HG03457 (cell line): ENCODE measurements around the gene NOP56.
"Not testable (repeated sequence)": the region's sequence is repeated elsewhere in the genome, so short reads cannot be mapped to it uniquely, and the experiment has no call there.

Experiments
- ATAC-seq: cut with Tn5 transposase; IDR thresholded peaks from one replicate; pipeline ENCODE4 v1.9.1; 2021; ENCODE audit warnings: moderate number of reproducible peaks; ENCODE audit not compliant: unreplicated experiment

NOP56 gene

DNA sequence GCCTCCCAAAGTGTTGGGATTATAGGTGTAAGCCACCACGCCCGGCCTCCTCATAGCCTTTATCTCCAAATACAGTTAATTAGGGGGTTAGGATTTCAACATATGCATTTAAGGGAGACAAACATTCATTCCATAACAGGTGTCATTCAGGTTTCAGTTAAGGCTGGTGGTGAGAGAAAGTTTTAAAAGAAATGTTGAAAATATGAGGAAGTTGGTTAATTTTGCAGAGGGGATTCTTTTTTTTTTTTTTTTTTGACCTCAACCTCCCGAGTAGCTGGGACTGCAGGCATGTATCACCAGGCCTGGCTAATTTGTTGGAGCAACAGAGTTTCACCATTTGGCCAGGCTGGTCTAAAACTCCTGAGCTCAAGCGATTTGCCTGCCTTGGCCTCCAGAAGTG, 27.6 kb downstream of the NOP56 start:
- no peak for ATAC-seq

DNA sequence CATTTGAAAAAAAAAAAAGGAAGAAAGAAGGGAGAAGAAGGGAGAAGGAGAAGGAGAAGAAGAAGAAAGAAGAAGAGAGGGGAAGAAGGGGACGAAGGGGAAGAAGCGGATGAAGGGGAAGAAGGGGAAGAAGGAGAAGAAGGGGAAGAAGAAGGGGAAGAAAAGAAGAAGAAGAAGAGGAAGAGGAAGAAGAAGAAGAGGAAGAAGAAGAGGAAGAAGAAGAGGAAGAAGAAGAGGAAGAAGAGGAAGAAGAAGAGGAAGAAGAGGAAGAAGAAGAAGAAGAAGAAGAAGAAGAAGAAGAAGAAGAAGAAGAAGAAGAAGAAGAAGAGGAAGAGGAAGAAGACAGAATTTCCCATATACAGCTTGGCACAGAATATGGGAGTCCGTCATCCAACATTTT, 29.6 kb downstream of the NOP56 start:
- ATAC-seq: not testable (repeated sequence)

DNA sequence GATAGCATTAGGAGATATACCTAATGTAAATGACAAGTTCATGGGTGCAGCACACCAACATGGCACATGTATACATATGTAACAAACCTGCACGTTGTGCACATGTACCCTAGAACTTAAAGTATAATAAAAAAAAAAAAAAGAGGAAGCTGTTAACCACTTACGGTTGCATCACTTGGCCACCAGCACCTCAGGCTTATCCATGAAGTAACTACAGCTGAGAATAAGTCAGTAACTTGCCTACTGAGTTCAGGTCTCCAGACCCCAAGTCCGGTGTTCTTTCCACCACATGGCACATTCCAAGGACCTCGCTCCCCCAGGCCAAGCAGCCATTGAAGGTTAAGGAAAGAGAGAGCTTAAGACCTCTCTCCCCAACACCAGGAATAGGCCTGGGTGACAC, 32.4 kb downstream of the NOP56 start:
- ATAC-seq: not testable (repeated sequence)

DNA sequence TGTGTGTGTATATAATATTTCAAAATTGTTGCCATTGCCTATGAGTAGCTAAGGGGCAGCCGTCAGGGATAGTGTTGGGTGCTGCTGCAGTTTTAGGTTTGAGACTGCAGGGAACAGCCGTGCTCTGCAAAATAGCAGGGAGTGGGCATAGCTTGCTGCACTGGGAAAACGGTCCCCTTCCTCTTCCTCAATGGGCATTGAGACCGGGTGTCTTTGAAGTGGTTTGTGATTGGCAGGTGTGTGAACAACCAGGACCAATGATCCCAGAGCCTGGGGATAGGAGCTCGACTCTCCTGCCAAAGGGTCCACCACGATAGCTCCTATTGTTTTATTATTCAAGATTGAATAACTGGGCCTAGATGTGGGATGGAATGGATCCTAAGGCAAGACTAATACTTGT, 35.1 kb downstream of the NOP56 start:
- ATAC-seq: no peak

DNA sequence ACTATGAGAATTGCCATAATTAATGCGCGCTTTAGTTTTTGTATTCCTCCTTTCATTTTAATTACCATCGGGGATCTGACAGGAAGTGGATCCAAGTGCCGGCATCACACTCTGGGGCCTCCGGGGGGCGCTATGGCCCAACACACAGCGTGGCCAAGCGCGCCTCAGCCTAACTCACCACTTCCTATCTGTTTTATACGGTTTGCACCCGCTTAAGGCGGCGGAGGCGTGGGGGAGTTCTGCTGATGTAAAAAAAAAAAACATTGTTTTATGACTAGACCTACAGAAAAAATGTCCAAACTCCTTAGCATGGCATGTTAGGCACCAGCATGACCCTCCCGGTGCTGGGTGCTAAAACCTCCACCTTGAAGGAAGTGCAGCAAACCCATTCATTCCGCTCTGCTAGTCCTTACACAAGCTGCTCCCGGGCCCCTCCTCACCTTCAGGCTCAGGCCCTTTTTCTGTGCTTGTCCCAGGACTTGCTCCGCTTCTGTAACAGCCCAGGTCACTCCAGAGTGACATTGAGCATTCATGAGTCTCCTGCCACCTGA, 35.7 kb downstream of the NOP56 start:
- ATAC-seq: no peak

DNA sequence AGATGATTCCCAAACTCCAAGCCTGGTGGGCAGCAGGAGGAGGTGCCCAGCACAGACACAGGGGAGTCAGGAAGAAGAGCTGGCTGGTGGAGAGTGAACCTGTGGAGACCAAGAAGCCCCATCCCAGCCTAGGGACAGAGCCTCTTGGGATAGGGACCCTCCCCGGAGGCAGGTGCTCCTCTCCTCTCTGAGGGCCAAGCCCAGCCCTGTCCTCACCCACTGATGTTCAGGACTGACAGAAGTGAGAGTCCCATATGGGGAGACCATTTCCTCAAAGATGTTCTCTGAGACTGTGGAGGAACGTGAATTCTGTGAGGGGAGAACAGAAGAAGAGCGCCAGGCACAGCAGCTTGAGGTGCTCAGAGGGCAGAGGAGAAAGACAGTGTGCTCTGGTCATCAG, 37.8 kb downstream of the NOP56 start:
- ATAC-seq: no peak

DNA sequence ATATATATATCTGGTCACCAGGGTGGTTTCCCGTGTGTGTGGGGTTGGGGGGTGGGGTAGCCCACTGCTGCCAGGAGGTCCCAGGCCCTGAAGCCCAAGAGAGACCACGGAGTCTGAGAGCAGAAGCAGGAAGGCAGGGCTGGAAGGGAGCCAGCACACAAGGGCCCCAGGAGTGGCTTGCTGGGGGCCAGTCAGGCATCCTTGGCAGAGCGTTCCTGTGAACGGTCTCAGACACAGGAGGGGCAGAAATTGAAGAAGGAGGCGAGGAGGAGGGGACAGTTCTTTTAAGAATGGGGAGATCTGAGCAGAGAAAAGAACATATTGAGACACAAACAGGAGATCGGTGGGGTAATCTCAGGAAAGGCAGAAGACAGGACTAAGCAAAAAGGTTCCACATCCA, 38.3 kb downstream of the NOP56 start:
- no peak for ATAC-seq

DNA sequence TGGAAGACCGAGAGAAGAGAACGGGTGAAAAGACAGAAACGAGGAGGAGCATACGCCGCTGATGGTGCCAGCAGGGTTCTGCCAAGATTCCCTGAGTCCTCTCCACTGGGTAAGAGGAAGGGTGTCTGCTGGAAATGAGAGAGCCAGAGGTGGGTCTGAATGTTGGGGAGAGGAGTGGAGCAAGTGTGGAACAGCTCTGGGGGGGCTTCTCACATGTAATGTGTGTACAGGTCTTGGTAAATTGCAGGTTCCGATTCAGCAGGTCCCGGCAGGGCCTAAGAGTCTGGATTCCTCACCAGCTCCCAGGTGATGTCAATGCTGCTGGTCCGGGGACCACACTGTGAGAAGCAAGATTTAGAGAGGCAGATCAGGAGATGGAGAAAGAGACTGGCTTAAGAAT, 38.7 kb downstream of the NOP56 start:
- no peak for ATAC-seq

DNA sequence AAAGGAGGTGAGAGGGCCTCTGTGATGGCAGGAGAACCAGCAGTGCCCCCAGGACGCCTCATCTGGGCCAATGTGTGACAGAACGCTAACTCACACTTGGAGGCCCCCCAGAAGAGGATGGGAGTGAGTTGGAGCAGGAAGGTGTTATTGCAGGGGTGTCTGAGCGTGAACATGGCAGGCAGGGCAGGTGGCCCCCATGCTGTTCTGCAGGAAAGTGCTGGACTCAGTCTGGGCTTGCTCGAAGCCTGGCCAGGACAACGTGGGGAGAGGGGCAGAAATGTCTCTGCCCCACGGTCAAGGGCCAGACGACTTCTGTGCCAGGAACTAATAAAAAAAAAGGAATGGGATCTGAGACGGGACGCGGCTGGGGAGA, 39.2 kb downstream of the NOP56 start:
- ATAC-seq: no peak

DNA sequence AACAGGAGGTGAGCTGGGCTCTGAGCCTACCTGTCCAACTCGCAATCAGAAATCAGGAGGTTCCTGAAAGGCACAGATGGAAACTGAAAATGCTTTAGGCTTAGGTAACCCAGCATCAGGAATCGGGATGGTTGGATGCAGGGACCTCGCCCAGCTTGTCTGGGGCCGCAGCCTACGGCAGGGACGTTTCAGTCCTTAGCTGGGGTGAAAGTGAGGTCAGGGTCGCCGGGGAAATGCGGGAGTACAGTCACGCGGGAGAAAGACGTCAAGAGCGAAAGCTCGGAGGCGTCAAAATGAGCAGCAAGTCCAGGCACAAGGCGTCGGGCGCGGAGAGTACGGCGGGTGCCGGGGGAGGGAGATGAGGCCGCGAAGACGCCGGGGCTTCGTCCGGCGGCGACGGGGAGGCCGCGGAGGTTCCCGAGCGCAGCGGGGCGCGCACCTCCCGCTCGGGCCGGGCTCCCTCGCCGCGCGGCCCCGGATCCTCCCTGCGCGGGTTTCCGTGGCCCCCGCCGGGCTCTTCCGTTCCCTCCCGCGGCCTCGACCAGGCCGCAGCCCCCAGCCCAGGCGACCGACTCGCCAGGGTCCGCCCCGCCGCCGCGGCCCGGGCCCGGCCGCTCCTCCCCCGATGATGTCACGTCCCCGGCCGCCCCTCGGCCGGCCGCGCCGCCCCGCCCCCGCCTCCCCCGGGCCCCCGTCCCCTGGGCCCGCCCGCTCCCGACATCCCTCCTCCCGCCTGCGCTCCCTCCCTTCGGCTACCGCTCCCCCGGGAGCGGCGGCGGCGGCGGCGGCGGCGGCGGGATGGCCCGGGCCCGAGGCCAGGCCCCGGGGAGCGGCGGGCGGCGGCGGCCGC, 39.8 kb downstream of the NOP56 start, which contains the start of gene EBF4:
Gene EBF4, plus strand, starts transcription at position 745 of the 850 bp plus-strand sequence. CDS start 866 bp downstream, outside the sequence.
- ATAC-seq: no peak

DNA sequence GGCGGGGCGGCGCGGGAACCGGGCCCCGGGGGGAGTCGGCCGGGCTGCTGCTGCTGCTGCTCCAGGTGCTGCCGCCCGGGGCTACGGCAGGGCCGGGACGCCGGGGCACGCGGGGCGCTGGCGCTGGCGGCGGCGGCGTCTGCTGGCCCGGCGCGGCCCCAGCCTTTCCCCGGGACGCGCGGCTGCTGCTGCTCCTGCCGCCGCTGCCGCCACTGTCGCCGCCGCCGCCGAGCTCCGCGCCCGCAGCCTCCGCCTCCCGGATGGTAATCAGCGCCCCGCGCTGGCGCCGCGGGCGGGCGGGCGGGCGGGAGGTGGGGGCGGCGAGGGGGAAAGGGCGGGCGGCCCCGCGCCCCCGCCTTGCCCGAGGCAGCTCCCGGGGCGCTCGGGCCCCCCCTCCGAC, 40.5 kb downstream of the NOP56 start:
- ATAC-seq: no peak

DNA sequence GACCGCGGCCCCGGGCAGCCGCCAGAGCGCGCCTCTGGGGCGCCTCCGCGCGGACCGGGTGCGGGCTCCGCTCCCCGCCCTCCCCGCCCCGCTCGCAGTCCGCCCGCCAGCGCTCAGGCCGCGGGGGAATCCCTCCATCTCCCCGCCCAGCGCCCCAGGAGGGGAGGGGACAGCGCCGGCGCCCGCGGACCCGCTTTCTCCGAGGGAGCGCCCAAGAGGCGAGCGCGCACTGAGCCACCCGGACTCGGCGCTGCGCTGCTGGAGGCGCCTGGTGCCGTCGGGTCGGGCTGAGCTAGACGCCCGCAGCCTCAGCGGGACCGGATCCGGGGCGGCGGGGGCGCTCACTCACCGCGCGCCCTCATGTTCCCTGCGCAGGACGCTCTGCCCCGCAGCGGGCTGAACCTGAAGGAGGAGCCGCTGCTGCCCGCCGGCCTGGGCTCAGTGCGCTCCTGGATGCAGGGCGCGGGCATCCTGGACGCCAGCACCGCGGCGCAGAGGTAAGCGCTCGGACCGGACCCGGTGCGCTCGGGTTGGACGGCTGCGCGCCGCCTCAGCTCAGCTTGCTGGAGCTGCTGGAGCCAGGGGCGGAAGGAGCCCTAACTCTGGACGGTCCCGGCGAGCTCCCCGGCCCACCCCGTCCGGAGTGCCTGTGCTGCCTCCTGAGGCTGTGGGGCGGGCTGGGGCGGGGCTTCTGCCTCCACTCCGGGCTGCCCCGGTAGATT, 41.0 kb downstream of the NOP56 start:
- ATAC-seq: no peak

DNA sequence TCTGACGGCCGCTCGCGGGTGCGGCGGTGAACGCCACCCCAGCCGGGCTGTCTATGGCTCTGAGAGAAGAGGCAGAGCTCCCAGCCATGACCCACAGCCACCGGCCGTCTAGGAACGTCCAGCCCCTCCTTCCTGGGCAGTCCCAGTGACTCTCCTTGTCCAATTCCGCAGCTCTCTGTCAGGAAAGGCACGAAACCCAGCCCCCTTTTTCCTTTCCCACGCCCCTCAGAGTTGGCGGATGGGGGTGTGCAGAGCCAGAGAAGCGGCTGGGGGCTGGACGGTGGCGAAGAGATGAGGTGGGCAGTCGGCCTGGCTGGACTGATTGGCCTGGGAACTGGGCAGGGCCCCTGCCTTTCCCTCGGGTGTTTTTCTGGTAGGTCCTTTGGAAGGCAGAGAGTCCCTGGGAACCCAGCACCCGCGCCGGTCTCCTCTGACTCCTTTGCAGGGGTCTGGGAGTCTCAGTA, 41.6 kb downstream of the NOP56 start:
- no peak for ATAC-seq

DNA sequence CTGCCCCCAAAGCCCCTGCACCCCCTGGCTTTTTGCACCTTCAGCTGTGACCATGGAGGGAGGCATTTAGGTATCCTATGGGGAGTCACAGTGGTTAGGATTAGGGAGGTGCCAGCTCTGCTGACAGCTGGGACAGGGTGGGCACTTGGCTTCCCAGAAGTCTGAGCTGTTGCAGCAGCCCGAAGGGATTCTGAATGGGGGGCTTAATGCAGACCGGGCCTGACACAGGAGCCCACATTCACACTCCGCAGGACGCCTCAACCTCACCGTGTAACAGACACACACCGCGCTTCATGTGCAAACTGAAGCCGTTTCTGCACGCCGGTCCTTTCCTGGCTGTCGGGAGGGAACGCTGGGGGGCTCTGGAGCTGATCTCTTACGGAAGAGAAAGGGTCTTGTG, 42.1 kb downstream of the NOP56 start:
- ATAC-seq: no peak

DNA sequence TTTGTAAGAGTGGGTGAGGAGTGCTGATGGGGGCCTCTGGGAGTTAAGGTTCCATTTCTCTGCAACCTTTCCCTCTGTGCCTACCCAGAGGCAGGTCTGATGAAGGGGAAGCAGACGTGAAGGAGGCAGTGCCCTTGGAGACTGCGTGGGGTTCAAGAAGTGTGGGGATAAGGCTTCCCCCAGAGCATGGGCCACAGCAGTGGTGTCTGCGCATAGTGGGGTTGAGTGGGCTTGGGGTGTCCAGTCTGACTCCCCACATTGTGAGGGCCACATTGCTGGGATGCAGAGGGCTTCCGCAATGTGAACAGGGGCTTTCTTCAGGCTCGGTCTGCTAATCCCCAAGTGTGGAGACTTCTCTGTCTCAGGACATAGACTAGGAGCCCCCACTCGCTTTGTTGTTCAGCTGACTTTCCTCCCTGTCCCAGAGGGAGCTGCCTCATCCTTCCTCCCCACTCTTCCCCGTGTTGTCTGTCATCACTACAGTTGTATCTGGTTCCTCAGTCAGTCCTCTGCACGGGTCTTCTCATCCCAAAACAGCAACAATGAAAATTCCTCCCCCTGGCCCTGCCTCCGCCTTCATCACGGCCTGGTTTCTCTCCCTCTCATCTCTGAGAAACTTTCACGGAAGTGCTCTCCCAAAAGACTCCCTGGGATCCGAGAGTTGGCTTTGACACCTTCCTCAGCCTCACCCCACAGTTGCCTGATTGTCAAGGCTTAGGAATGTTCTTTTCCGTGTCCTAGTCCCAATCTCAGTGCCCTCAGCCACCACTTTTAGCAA, 43.0 kb downstream of the NOP56 start:
- ATAC-seq: no peak

DNA sequence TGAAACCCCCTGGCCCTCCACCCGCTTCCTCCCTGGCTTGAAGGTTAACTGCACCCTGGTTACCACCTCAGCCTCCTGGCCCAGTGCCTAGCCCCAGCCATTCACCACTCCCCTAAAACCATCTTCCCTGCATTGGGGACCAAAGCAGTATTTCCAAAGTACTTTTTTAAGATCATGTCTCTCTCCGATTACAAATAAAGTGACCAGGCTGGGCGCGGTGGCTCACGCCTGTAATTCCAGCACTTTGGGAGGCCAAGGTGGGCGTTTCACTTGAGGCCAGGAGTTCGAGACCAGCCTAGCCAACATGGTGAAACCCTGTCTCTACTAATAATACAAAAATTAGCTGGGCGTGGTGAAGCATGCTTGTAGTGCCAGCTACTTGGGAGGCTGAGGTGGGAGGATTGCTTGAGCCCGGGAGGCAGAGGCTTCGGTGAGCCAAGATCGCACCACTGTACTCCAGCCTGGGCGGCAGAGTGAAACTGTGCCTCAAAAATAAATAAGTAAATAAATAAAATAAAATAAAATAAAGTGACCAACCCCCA, 43.6 kb downstream of the NOP56 start:
- not testable (repeated sequence) for ATAC-seq

DNA sequence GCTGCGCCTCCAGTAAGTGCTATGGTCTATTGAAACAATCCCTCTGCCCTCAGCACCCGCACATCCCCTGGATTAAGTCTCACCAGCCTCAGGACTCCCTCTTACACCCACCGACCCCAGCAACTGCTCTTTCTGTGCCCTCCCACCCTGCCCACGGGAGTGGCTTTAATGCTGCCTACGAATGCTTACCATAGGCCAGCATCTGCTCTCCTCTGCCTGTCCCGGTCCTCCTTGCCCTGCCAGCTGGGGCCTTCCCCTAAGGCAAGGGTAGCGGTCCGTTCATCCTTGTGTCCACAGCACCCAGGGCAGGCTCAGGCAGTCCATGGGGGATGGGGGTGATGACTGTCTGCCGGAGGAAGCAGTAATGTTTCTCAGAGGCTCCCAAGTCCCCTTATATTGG, 44.2 kb downstream of the NOP56 start:
- no peak for ATAC-seq

DNA sequence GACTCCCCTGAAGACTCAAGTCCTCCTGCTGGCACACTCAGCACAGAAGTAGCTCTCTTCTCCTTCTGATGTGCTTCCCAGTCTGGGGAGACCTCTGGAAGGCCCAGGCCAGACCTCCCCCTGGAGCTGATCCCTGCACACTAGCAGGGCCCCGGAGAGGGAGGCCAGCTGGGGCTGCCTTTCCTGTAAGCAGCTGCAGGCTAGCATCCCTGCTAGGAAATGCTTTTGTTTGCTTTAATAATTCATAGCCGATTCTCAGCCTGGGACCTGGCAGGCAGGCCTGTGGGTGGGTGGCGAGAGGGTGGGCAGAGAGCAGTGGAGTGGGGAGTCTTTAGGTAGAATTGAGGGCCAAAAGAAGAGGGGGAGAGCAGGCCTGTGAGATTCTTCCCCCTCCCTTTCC, 45.3 kb downstream of the NOP56 start:
- no peak for ATAC-seq

DNA sequence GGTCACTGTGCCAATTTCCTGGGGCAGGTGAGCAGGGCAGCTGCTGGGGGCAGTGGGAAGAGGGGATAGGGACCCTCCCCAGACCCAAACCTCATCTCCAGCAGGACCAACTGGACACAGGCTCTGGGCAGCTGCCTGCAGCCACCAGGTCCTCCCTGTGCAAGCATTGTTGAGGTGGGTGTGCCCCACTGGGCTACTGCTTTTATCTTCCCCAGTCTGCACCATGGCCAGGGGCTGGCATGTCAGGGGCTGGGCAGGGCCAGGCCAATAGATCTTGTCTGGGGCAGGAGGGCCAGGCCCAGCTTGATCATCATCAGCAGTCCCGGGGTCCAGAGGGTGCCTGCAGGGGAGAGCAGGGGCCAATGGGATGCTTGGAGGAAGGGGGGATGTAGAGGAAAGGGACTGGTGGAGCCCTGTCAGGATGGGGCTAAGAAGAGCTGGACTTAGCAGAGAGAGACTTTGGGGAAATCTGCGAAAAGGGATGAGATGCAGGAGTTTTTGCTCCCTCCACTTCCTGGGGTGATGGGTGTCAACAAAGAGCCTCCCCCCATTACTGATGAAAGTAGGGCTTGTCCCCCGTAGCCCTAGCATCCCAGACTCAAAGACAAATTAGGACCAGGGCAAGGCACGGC, 45.9 kb downstream of the NOP56 start:
- ATAC-seq: no peak

DNA sequence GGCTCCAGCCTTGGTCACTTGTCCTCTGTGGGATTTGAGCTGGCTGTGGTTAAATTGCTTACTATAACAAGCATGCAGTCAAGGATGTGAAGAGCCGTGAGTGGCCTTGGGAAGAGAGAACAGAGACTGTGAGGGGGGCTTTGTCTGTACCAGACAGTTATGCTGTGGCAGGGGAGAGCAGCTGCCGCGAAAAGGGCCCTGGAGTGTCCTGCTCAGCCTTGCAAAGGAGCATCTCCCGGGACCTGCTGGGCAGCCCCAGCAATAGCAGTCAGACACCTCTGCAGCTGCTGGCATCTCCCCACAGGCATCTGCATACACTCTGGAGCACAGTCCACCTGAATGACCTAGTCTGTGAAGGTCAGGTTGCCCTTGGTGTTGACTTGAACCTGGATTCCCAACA, 46.5 kb downstream of the NOP56 start:
- no peak for ATAC-seq
